Lower leg skin (tissue), 4 donors: ENCODE measurements around the gene PERM1. TPM values are rescaled to one million over a fixed set of nuclear protein-coding genes. Genes with fewer than 3 reads are reported as not detected.
"Not testable (repeated sequence)": the region's sequence is repeated elsewhere in the genome, so short reads cannot be mapped to it uniquely, and the experiment has no call there.

Experiments used
- DNase-seq, 2 donors: peaks; one replicate each; pipeline ENCODE4 v3.0.0-alpha.2; 2019; ENCODE audit warnings: low spot score in 2 of 2
- H3K4me3 ChIP-seq: fragments of 200-600 bp; sonication (generic); 2 replicates; pipeline ENCODE4 v1.5.1; 2017; ENCODE audit warnings: mild to moderate bottlenecking, low read depth; ENCODE audit not compliant: poor library complexity, severe bottlenecking
- CTCF ChIP-seq, 3 donors: fragments of 450-650 bp; IDR thresholded peaks; one replicate each; pipeline ENCODE4 v1.5.1; 2016; ENCODE audit warnings: antibody characterized with exemption in 3 of 3, mild to moderate bottlenecking in 3 of 3, moderate library complexity in 2 of 3
- POLR2A ChIP-seq, 2 donors: fragments of 450-650 bp; IDR thresholded peaks; one replicate each; pipeline ENCODE4 v1.6.1; 2016 to 2017; ENCODE audit warnings: antibody characterized with exemption in 2 of 2, mild to moderate bottlenecking in 1 of 2, moderate library complexity in 1 of 2
- WGBS, 2 donors: methylation state at CpG; one replicate each; pipeline ENCODE4 v1.1.5; 2018; 5-methylcytosine and 5-hydroxymethylcytosine counted together
- intact Hi-C: fragments of 100-400 bp; cut with DNase I; formaldehyde crosslinking; loops from one replicate; pipeline ENCODE4 v1.15.0; 2023; ENCODE audit warnings: low total_unique reads
- total RNA-seq, 4 donors: library from RNA; depleted of rRNA; stranded (reverse); fragments of >200 nt; gene quantifications; one replicate each; pipeline ENCODE4 v1.1.0, GENCODE V29; 2016

PERM1 gene
- total RNA-seq, 4 donors from 2014 or later: 0.17 to 0.46 (median 0.29) TPM; not detected in 1

- DNase-seq: no peak
- TF ChIP-seq POLR2A (IDR thresholded peaks at IDR 0.05) (no peak), CTCF (IDR thresholded peaks at IDR 0.05) (no peak)
- 19 to 47% methylated on average over 41 to 46 of the region's 75 CpGs for WGBS, 2 donors
- intact Hi-C loops: no loop called here
- no peak overlapping the region for H3K4me3 ChIP-seq
Measured at GRCh38 chr1:997993-998744, 16.3 kb upstream of the PERM1 start.

GRCh38 chr1:997713-997992, 15.8 kb upstream of the PERM1 start:
- WGBS, 2 donors: 70% methylated on average over 3 of the region's 3 CpGs; no CpG with 5 or more reads in 1 of the 2 donors
- intact Hi-C loops: no loop called here
- no peak overlapping the region for H3K4me3 ChIP-seq
- TF ChIP-seq POLR2A (IDR thresholded peaks at IDR 0.05): no peak
- TF ChIP-seq CTCF (IDR thresholded peaks at IDR 0.05): no peak
- no peak for DNase-seq

GRCh38 chr1:996851-997712, 15.2 kb upstream of the PERM1 start:
- H3K4me3 ChIP-seq: no peak overlapping the region
- WGBS, 2 donors: 45 to 53% methylated on average over 17 to 23 of the region's 24 CpGs
- DNase-seq: peak in 1 of 2 donors; percentile 87
- intact Hi-C loops: no loop called here
- no peak for TF ChIP-seq POLR2A (IDR thresholded peaks at IDR 0.05)
- TF ChIP-seq CTCF (IDR thresholded peaks at IDR 0.05): no peak

GRCh38 chr1:995665-996633, 14.1 kb upstream of the PERM1 start:
- 37 to 39% methylated on average over 21 to 29 of the region's 30 CpGs for WGBS, 2 donors
- H3K4me3 ChIP-seq: no peak overlapping the region
- TF ChIP-seq CTCF (IDR thresholded peaks at IDR 0.05): no peak
- no peak for TF ChIP-seq POLR2A (IDR thresholded peaks at IDR 0.05)
- intact Hi-C loops: no loop called here
- DNase-seq: no peak

- DNase-seq, intact Hi-C loops, H3K4me3 ChIP-seq: not testable (repeated sequence)
- 84 to 88% methylated on average over 6 of the region's 6 CpGs for WGBS, 2 donors
Measured at GRCh38 chr1:994546-994945, 12.7 kb upstream of the PERM1 start.
